Subcutaneous abdominal adipose tissue (tissue), 5 donors: ENCODE measurements around the gene ITGB3.
"Not testable (repeated sequence)": the region's sequence is repeated elsewhere in the genome, so short reads cannot be mapped to it uniquely, and the experiment has no call there.

Source experiments
- H3K27ac ChIP-seq: one replicate; pipeline ENCODE4 v1.7.0; 2013; ENCODE audit warnings: low read depth, mild to moderate bottlenecking, inconsistent platforms, low read length, moderate library complexity
- H3K27me3 ChIP-seq, 5 donors: one replicate each; pipeline ENCODE4 v1.7.0; 2013; ENCODE audit warnings: low read length in 5 of 5, inconsistent platforms in 1 of 5; ENCODE audit not compliant: control insufficient read depth in 5 of 5, insufficient read depth in 4 of 5
- H3K36me3 ChIP-seq, 5 donors: one replicate each; pipeline ENCODE4 v1.7.0; 2013; ENCODE audit warnings: low read length in 5 of 5; ENCODE audit not compliant: control insufficient read depth in 5 of 5, insufficient read depth in 5 of 5
- H3K4me1 ChIP-seq, 5 donors: one replicate each; pipeline ENCODE4 v1.7.0; 2013; ENCODE audit warnings: low read length in 5 of 5, mild to moderate bottlenecking in 3 of 5, moderate library complexity in 1 of 5; ENCODE audit not compliant: control insufficient read depth in 5 of 5, insufficient read depth in 5 of 5
- H3K4me3 ChIP-seq, 5 donors: one replicate each; pipeline ENCODE4 v1.7.0; 2013; ENCODE audit warnings: low read length in 5 of 5, low read depth in 1 of 5
- H3K9ac ChIP-seq, 5 donors: one replicate each; pipeline ENCODE4 v1.7.0; 2013; ENCODE audit warnings: low read length in 5 of 5, mild to moderate bottlenecking in 4 of 5, moderate library complexity in 3 of 5
- H3K9me3 ChIP-seq, 5 donors: one replicate each; pipeline ENCODE4 v1.7.0; 2013; ENCODE audit warnings: low read length in 5 of 5; ENCODE audit not compliant: control insufficient read depth in 5 of 5
- donor health status: healthy.
- donor health status: healthy.
- donor health status: healthy.
- donor health status: healthy.
- donor health status: healthy.

Gene ITGB3

GRCh38 chr17:47257651-47258339 is 4.2 kb downstream of the ITGB3 start:
- H3K27me3 ChIP-seq: peaks cover 0 to 6% (median 0%) of the 10 kb centered on the region in 5 donors

GRCh38 chr17:47262586-47262985 is 9.0 kb downstream of the ITGB3 start:
- no peaks in the 10 kb centered on the region for H3K9me3 ChIP-seq
- H3K27ac ChIP-seq: no peak overlapping the region
- no peak overlapping the region for H3K4me3 ChIP-seq
- peaks cover 7 to 31% (median 12%) of the 10 kb centered on the region in 5 donors for H3K4me1 ChIP-seq
- H3K9ac ChIP-seq: no peak overlapping the region
- no peaks in the 10 kb centered on the region for H3K27me3 ChIP-seq
- H3K36me3 ChIP-seq: no peaks in the 10 kb centered on the region

More at GRCh38 chr17:47257651-47258339, 4.2 kb downstream of the ITGB3 start:
- peaks cover 2 to 32% (median 27%) of the 10 kb centered on the region in 5 donors for H3K4me1 ChIP-seq
- H3K27ac ChIP-seq: peak overlapping the region; percentile 62
- no peaks in the 10 kb centered on the region for H3K36me3 ChIP-seq
- no peaks in the 10 kb centered on the region for H3K9me3 ChIP-seq
- peak overlapping the region in 1 of 5 donors; percentile 35 for H3K9ac ChIP-seq
- peak overlapping the region in 3 of 5 donors; percentile 9 to 44 (median 16) for H3K4me3 ChIP-seq

- H3K36me3 ChIP-seq: no peaks in the 10 kb centered on the region
- H3K9me3 ChIP-seq: no peaks in the 10 kb centered on the region
- H3K4me3 ChIP-seq: no peak overlapping the region
- H3K27me3 ChIP-seq: no peaks in the 10 kb centered on the region
- H3K4me1 ChIP-seq: peaks cover 0 to 24% (median 6%) of the 10 kb centered on the region in 5 donors
- H3K27ac ChIP-seq: no peak overlapping the region
- no peak overlapping the region for H3K9ac ChIP-seq
Measured at GRCh38 chr17:47264166-47264565, 10.5 kb downstream of the ITGB3 start.

GRCh38 chr17:47265983-47266541 is 12.4 kb downstream of the ITGB3 start:
- Histone ChIP-seq H3K27ac (peak overlapping the region; percentile 54), H3K4me3 (no peak overlapping the region), H3K9me3 (no peaks in the 10 kb centered on the region), H3K9ac (no peak overlapping the region), H3K27me3 (no peaks in the 10 kb centered on the region), H3K36me3 (no peaks in the 10 kb centered on the region), H3K4me1 (peaks cover 0 to 24% (median 6%) of the 10 kb centered on the region in 5 donors)

- no peaks in the 10 kb centered on the region for H3K36me3 ChIP-seq
- H3K27ac ChIP-seq: no peak overlapping the region
- no peaks in the 10 kb centered on the region for H3K9me3 ChIP-seq
- no peak overlapping the region for H3K4me3 ChIP-seq
- H3K4me1 ChIP-seq: peaks cover 0 to 24% (median 6%) of the 10 kb centered on the region in 5 donors
- H3K9ac ChIP-seq: no peak overlapping the region
- H3K27me3 ChIP-seq: no peaks in the 10 kb centered on the region
Measured at GRCh38 chr17:47266782-47267181, 13.2 kb downstream of the ITGB3 start.

GRCh38 chr17:47267354-47267828 is 13.8 kb downstream of the ITGB3 start:
- Histone ChIP-seq H3K4me3 (no peak overlapping the region), H3K36me3 (no peaks in the 10 kb centered on the region), H3K27me3 (no peaks in the 10 kb centered on the region), H3K4me1 (peaks cover 0 to 24% (median 6%) of the 10 kb centered on the region in 5 donors), H3K9me3 (no peaks in the 10 kb centered on the region), H3K9ac (no peak overlapping the region), H3K27ac (no peak overlapping the region)

GRCh38 chr17:47268964-47269363 is 15.3 kb downstream of the ITGB3 start:
- H3K9ac ChIP-seq, H3K9me3 ChIP-seq, H3K27me3 ChIP-seq, H3K36me3 ChIP-seq, H3K4me3 ChIP-seq, H3K27ac ChIP-seq: not testable (repeated sequence)
- peaks cover 0 to 18% (median 6%) of the 10 kb centered on the region in 5 donors for H3K4me1 ChIP-seq

- peaks cover 0 to 18% (median 8%) of the 10 kb centered on the region in 5 donors for H3K4me1 ChIP-seq
- not testable (repeated sequence) for H3K9me3 ChIP-seq, H3K36me3 ChIP-seq, H3K27ac ChIP-seq, H3K27me3 ChIP-seq, H3K9ac ChIP-seq, H3K4me3 ChIP-seq
Measured at GRCh38 chr17:47269561-47270280, 16.1 kb downstream of the ITGB3 start.

- Histone ChIP-seq H3K4me3 (no peak overlapping the region), H3K4me1 (peaks cover 8 to 28% (median 19%) of the 10 kb centered on the region in 5 donors), H3K27ac (no peak overlapping the region), H3K9ac (no peak overlapping the region), H3K27me3 (no peaks in the 10 kb centered on the region), H3K36me3 (no peaks in the 10 kb centered on the region), H3K9me3 (no peaks in the 10 kb centered on the region)
Measured at GRCh38 chr17:47270946-47271705, 17.5 kb downstream of the ITGB3 start.
